ENCODE results near the gene C1orf21.

The C1orf21 gene

DNA sequence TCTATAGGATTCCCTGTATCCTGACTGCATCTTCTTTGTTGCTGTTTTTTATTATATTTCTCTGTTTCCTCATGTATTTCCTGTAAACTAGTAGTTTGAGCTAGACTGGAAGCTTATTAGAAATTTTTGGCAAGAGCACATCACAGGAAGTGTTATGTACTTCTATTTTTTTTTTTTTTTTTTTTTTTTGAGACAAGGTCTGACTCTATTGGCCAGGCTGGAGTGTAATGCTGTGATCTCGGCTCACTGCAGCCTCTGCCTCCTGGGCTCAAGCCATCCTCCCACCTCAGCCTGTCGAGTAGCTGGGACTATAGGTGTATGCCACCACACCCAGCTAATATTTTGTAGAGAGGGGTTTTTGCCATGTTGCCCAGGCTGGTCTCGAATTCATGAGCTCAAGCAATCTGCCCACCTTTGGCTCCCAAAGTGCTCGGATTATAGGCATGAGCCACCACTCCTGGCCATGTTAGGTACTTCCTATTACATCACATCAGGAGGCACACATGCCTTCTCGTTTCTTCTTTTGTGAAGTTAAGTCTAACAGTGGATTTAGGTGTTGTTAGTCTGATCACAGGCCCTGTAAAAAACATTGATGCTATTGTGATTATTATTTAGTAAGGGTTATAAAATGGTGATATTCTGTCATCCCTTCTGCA is 12.5 kb downstream of the C1orf21 start:
- H3K27ac ChIP-seq = no peak overlapping the region
- in situ Hi-C loops (cut with HindIII; ENCODE audit: low pct_ligation_motif_present, low sequenced_read_pairs) = no loop called here
- DNase-seq = no peak
- no peak for TF ChIP-seq CTCF (IDR thresholded peaks at IDR 0.05; ENCODE audit: low read depth, low read length, missing control alignments)
- H3K36me3 ChIP-seq (replicated peaks) = no peaks in the 10 kb centered on the region
- H3K27me3 ChIP-seq (replicated peaks) = no peaks in the 10 kb centered on the region
- no peak overlapping the region for H3K4me3 ChIP-seq (ENCODE audit: low read depth, low read length)

DNA sequence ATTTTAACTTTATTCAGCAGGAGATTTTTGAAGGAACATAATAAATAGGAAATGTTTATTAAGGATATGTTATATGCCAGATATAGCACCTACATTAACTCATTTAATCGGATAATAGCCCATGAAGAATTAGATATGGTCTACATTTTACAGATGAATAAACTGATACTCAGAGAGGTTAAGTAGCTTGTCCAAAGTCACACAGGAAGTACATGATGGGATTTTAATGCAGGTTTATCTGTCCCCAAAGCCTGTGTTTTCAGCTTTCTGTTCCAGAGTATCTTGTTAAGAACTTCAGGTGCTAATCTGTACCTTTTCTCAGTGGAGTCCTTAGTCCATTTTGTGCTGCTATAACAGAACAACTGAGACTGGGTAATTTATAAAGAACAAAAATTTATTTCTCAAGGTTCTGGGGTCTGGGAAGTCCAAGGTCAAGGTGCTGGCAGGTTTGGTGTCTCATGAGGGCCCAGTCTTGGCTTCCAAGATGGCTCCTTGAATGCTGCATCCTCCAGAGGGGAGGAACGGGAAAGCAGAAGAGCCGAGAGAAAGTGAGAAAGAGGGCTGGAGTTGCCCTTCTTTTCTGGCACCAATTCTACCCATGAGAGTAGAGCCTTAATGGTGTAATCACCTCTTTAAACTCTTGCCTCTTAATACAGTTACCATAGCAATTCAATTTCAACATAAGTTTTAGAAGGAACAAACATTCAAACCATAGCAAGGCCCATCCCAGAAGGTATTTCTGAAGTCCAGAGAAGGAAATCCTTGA is 17.3 kb downstream of the C1orf21 start:
- no peak overlapping the region for H3K27ac ChIP-seq
- in situ Hi-C loops (cut with HindIII; ENCODE audit: low pct_ligation_motif_present, low sequenced_read_pairs) = no loop called here
- H3K4me3 ChIP-seq (ENCODE audit: low read depth, low read length) = no peak overlapping the region
- H3K27me3 ChIP-seq (replicated peaks) = no peaks in the 10 kb centered on the region
- no peaks in the 10 kb centered on the region for H3K36me3 ChIP-seq (replicated peaks)
- TF ChIP-seq CTCF (IDR thresholded peaks at IDR 0.05; ENCODE audit: low read depth, low read length, missing control alignments) = no peak
- no peak for DNase-seq

GRCh38 chr1:184404727-184405027 is 17.8 kb downstream of the C1orf21 start:
- Histone ChIP-seq H3K36me3 (replicated peaks) (no peaks in the 10 kb centered on the region), H3K27me3 (replicated peaks) (no peaks in the 10 kb centered on the region), H3K4me3 (ENCODE audit: low read depth, low read length) (no peak overlapping the region), H3K27ac (no peak overlapping the region)
- in situ Hi-C loops (cut with HindIII; ENCODE audit: low pct_ligation_motif_present, low sequenced_read_pairs) = no loop called here
- TF ChIP-seq CTCF (IDR thresholded peaks at IDR 0.05; ENCODE audit: low read depth, low read length, missing control alignments) = no peak
- DNase-seq = no peak

GRCh38 chr1:184405094-184405800 is 18.4 kb downstream of the C1orf21 start:
- Histone ChIP-seq H3K4me3 (ENCODE audit: low read depth, low read length) (no peak overlapping the region), H3K27me3 (replicated peaks) (no peaks in the 10 kb centered on the region), H3K36me3 (replicated peaks) (no peaks in the 10 kb centered on the region), H3K27ac (no peak overlapping the region)
- no peak for TF ChIP-seq CTCF (IDR thresholded peaks at IDR 0.05; ENCODE audit: low read depth, low read length, missing control alignments)
- in situ Hi-C loops (cut with HindIII; ENCODE audit: low pct_ligation_motif_present, low sequenced_read_pairs) = no loop called here
- no peak for DNase-seq

DNA sequence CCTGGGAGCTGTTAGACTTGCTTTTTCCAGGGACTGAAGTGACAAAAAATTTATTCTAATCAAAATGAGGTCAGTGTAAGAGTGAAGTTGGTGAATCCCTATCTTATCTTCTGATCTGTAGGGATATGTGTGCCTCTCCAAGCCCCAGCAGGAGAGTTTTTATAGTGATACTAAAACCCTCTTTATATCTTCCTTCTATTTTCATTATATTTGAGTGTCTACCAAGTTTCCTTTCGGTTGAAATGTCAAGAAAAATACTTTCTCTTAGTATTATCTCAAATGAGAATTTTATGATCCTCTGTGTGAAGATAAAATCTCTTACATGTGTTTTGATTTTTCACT is 18.9 kb downstream of the C1orf21 start:
- no peak overlapping the region for H3K27ac ChIP-seq
- in situ Hi-C loops (cut with HindIII; ENCODE audit: low pct_ligation_motif_present, low sequenced_read_pairs) = no loop called here
- no peak for DNase-seq
- no peak for TF ChIP-seq CTCF (IDR thresholded peaks at IDR 0.05; ENCODE audit: low read depth, low read length, missing control alignments)
- no peaks in the 10 kb centered on the region for H3K27me3 ChIP-seq (replicated peaks)
- H3K36me3 ChIP-seq (replicated peaks) = no peaks in the 10 kb centered on the region
- no peak overlapping the region for H3K4me3 ChIP-seq (ENCODE audit: low read depth, low read length)

Data from brain microvascular endothelial cell (primary cell).